Stimulated activated naive CD8-positive, alpha-beta T cell treated with anti-CD3 and anti-CD28 coated beads, Interleukin-15, Interleukin-2, amounts not matched to agents 100 ng/mL and 50 ng/mL, for 24 hours (primary cell): ENCODE data around the gene EML6.

Experiments used
- H3K27ac Mint-ChIP-seq: one replicate; pipeline ENCODE4 v1.8.0; 2021; ENCODE audit warnings: mild to moderate bottlenecking, mixed read lengths
- H3K27me3 Mint-ChIP-seq: one replicate; pipeline ENCODE4 v1.8.0; 2021; ENCODE audit warnings: mixed read lengths
- H3K36me3 Mint-ChIP-seq: one replicate; pipeline ENCODE4 v1.8.0; 2021; ENCODE audit warnings: low read depth, mixed read lengths
- H3K4me1 Mint-ChIP-seq: one replicate; pipeline ENCODE4 v1.8.0; 2021; ENCODE audit warnings: low read depth, mixed read lengths
- H3K4me3 Mint-ChIP-seq: one replicate; pipeline ENCODE4 v1.8.0; 2021; ENCODE audit warnings: mild to moderate bottlenecking, mixed read lengths
- H3K9me3 Mint-ChIP-seq: one replicate; pipeline ENCODE4 v1.8.0; 2021; ENCODE audit warnings: mixed read lengths

Gene EML6

GRCh38 chr2:54787755-54788366, 64.4 kb downstream of the EML6 start:
- Mint-ChIP-seq H3K36me3 (no peaks in the 10 kb centered on the region), H3K27ac (no peak overlapping the region), H3K4me1 (no peaks in the 10 kb centered on the region), H3K27me3 (no peaks in the 10 kb centered on the region), H3K4me3 (no peak overlapping the region), H3K9me3 (no peaks in the 10 kb centered on the region)

GRCh38 chr2:54789878-54790277, 66.4 kb downstream of the EML6 start:
- Mint-ChIP-seq H3K4me3 (no peak overlapping the region), H3K27me3 (no peaks in the 10 kb centered on the region), H3K36me3 (no peaks in the 10 kb centered on the region), H3K4me1 (no peaks in the 10 kb centered on the region), H3K27ac (no peak overlapping the region), H3K9me3 (no peaks in the 10 kb centered on the region)

- Mint-ChIP-seq H3K36me3 (no peaks in the 10 kb centered on the region), H3K9me3 (no peaks in the 10 kb centered on the region)
These were observed 68.4 kb downstream of the EML6 start for GRCh38 chr2:54791831-54792230.

GRCh38 chr2:54797307-54797706, 73.8 kb downstream of the EML6 start:
- Mint-ChIP-seq H3K27ac (no peak overlapping the region), H3K36me3 (no peaks in the 10 kb centered on the region), H3K9me3 (no peaks in the 10 kb centered on the region), H3K4me1 (no peaks in the 10 kb centered on the region), H3K27me3 (peaks cover 5% of the 10 kb centered on the region), H3K4me3 (no peak overlapping the region)

More at GRCh38 chr2:54791831-54792230, 68.4 kb downstream of the EML6 start:
- Mint-ChIP-seq H3K27me3 (no peaks in the 10 kb centered on the region), H3K4me1 (no peaks in the 10 kb centered on the region), H3K4me3 (no peak overlapping the region), H3K27ac (no peak overlapping the region)

- H3K27ac Mint-ChIP-seq = no peak overlapping the region
These were observed 77.9 kb downstream of the EML6 start for GRCh38 chr2:54801352-54801751.

GRCh38 chr2:54803783-54804751, 80.6 kb downstream of the EML6 start:
- H3K4me1 Mint-ChIP-seq = no peaks in the 10 kb centered on the region
- no peak overlapping the region for H3K4me3 Mint-ChIP-seq
- H3K27ac Mint-ChIP-seq = no peak overlapping the region
- peaks cover 4% of the 10 kb centered on the region for H3K9me3 Mint-ChIP-seq
- peaks cover 5% of the 10 kb centered on the region for H3K27me3 Mint-ChIP-seq
- no peaks in the 10 kb centered on the region for H3K36me3 Mint-ChIP-seq

More at GRCh38 chr2:54801352-54801751, 77.9 kb downstream of the EML6 start:
- H3K9me3 Mint-ChIP-seq = peaks cover 4% of the 10 kb centered on the region
- H3K4me3 Mint-ChIP-seq = no peak overlapping the region
- no peaks in the 10 kb centered on the region for H3K4me1 Mint-ChIP-seq
- peaks cover 5% of the 10 kb centered on the region for H3K27me3 Mint-ChIP-seq
- no peaks in the 10 kb centered on the region for H3K36me3 Mint-ChIP-seq

- H3K36me3 Mint-ChIP-seq = no peaks in the 10 kb centered on the region
- no peak overlapping the region for H3K4me3 Mint-ChIP-seq
- H3K27ac Mint-ChIP-seq = no peak overlapping the region
- no peaks in the 10 kb centered on the region for H3K4me1 Mint-ChIP-seq
- H3K27me3 Mint-ChIP-seq = peaks cover 10% of the 10 kb centered on the region
- H3K9me3 Mint-ChIP-seq = peaks cover 4% of the 10 kb centered on the region
These were observed 81.8 kb downstream of the EML6 start for GRCh38 chr2:54805255-54805654.

DNA sequence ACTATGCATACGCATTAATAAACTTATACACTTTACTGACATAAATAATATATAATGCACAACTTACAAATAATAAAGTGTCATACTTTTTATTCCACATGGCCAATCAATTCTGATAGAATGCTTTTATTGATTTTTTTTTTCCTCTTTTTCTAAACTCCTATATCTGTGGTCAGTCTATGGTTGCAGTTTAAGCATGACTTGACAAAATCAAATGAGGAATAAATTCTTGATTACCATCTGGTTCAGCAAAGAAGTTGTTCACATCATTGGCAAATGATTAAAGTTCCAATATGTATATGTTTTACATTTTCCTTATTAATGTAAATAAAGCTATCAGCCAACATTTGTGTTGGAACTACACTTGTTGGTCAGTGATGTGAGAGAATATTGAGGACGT, 83.5 kb downstream of the EML6 start:
- peaks cover 12% of the 10 kb centered on the region for H3K27me3 Mint-ChIP-seq
- no peak overlapping the region for H3K4me3 Mint-ChIP-seq
- no peaks in the 10 kb centered on the region for H3K4me1 Mint-ChIP-seq
- peaks cover 4% of the 10 kb centered on the region for H3K9me3 Mint-ChIP-seq
- H3K27ac Mint-ChIP-seq = no peak overlapping the region
- H3K36me3 Mint-ChIP-seq = no peaks in the 10 kb centered on the region

DNA sequence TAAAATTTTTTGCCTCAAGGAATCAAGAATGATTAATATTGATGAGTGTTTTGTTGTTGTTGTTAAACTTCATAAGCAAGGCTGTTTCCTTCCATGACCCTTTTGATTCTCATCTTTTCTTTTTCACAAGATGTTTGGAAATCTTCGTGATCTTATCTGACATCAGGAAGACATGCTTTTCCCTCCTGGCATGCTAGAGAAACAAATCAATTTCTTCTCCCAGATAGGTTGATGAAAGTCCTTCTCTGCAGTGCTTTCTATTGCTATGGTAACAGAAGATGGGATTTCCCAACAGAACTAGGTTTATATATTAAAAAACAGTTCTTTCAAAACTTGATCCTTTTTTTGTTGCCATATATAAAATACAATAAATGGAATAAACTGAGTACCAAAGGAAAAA, 85.2 kb downstream of the EML6 start:
- Mint-ChIP-seq H3K36me3 (no peaks in the 10 kb centered on the region), H3K9me3 (peaks cover 4% of the 10 kb centered on the region), H3K27ac (no peak overlapping the region), H3K4me3 (no peak overlapping the region), H3K4me1 (no peaks in the 10 kb centered on the region), H3K27me3 (peaks cover 12% of the 10 kb centered on the region)

GRCh38 chr2:54809819-54810218, 86.4 kb downstream of the EML6 start:
- H3K4me1 Mint-ChIP-seq = no peaks in the 10 kb centered on the region
- no peaks in the 10 kb centered on the region for H3K36me3 Mint-ChIP-seq
- peaks cover 4% of the 10 kb centered on the region for H3K9me3 Mint-ChIP-seq
- H3K4me3 Mint-ChIP-seq = no peak overlapping the region
- H3K27ac Mint-ChIP-seq = no peak overlapping the region
- H3K27me3 Mint-ChIP-seq = peaks cover 12% of the 10 kb centered on the region

- Mint-ChIP-seq H3K4me1 (no peaks in the 10 kb centered on the region), H3K4me3 (no peak overlapping the region), H3K27me3 (peaks cover 12% of the 10 kb centered on the region), H3K27ac (no peak overlapping the region), H3K36me3 (no peaks in the 10 kb centered on the region), H3K9me3 (peaks cover 4% of the 10 kb centered on the region)
These were observed 86.8 kb downstream of the EML6 start for GRCh38 chr2:54810246-54810645.

DNA sequence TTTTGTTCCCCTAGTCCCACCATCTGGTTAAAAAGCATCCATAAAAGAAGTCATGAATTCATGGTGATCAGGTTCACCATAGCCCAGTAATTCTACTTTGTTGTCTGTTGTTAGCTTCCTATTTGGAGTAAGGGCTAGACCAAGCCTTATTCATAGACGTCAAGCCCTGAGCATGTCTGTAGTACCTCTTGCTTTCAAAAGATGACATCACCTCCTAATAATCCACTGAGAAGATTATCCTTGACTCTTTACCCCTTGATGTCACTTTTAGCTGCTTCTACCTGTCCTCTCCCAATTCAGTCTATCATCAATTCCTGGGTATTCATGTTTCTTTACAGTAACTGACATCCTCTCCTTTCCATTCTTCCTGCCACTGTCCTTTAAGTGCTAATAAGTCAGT, 90.1 kb downstream of the EML6 start:
- H3K36me3 Mint-ChIP-seq = no peaks in the 10 kb centered on the region
- H3K4me3 Mint-ChIP-seq = no peak overlapping the region
- peaks cover 12% of the 10 kb centered on the region for H3K27me3 Mint-ChIP-seq
- H3K27ac Mint-ChIP-seq = no peak overlapping the region
- no peaks in the 10 kb centered on the region for H3K4me1 Mint-ChIP-seq
- H3K9me3 Mint-ChIP-seq = no peaks in the 10 kb centered on the region

DNA sequence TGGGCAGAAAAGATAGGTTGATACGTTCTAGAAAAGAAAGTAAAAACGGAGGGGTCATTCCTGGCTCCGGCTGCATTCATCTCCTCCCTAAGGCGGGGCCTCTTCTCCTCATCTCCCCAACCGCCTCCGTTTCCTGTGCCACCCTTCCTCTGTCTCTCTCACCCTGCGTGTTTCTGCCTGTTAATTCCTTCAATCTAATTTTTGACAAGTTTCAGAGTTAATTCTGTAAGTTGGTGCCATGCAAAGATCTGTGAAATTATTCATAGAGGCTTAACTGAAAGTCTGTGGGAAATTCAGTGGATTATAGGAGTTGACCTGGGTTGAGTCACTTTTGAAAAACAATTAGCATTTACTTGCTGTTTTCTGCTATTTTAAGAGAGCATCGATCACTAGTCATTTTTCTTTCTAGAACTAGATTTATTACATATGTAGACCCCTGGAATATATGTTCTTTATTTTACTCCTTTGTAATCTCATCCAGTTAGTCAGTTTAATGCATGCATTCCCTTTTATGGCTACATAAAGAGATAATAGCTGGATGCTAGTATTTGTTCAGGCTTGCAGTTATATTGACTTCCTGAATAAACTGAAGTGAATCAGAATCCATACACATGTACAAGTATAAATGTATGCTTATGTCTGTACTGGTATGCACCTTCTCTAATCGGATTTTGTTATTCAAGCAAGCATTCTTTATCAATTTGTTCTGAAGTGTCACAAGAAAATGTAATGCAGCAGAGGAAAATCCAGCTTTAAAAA, 91.1 kb downstream of the EML6 start:
- H3K36me3 Mint-ChIP-seq = no peaks in the 10 kb centered on the region
- no peak overlapping the region for H3K4me3 Mint-ChIP-seq
- H3K9me3 Mint-ChIP-seq = no peaks in the 10 kb centered on the region
- peaks cover 12% of the 10 kb centered on the region for H3K27me3 Mint-ChIP-seq
- no peaks in the 10 kb centered on the region for H3K4me1 Mint-ChIP-seq
- H3K27ac Mint-ChIP-seq = no peak overlapping the region

- no peak overlapping the region for H3K4me3 Mint-ChIP-seq
- H3K36me3 Mint-ChIP-seq = no peaks in the 10 kb centered on the region
- no peaks in the 10 kb centered on the region for H3K4me1 Mint-ChIP-seq
- no peak overlapping the region for H3K27ac Mint-ChIP-seq
- no peaks in the 10 kb centered on the region for H3K9me3 Mint-ChIP-seq
- peaks cover 8% of the 10 kb centered on the region for H3K27me3 Mint-ChIP-seq
These were observed 91.7 kb downstream of the EML6 start for GRCh38 chr2:54815148-54815539.

GRCh38 chr2:54818226-54818625, 94.8 kb downstream of the EML6 start:
- H3K9me3 Mint-ChIP-seq = no peaks in the 10 kb centered on the region
- H3K27me3 Mint-ChIP-seq = peaks cover 4% of the 10 kb centered on the region
- H3K27ac Mint-ChIP-seq = no peak overlapping the region
- no peaks in the 10 kb centered on the region for H3K36me3 Mint-ChIP-seq
- no peak overlapping the region for H3K4me3 Mint-ChIP-seq
- no peaks in the 10 kb centered on the region for H3K4me1 Mint-ChIP-seq
